Mammary epithelial cell (primary cell): ENCODE data around the gene CPPED1.

Experiments
- CTCF ChIP-seq, 2 donors: IDR thresholded peaks in 1 of 2; conservative IDR thresholded peaks in 1 of 2; 2 replicates each; pipeline ENCODE4 v1.5.1; 2011 to 2012; ENCODE audit warnings: inconsistent platforms in 2 of 2, low read length in 2 of 2, mild to moderate bottlenecking in 2 of 2, control low read depth in 1 of 2, low read depth in 1 of 2; ENCODE audit not compliant: insufficient read depth in 1 of 2; ENCODE audit errors: extremely low read depth in 1 of 2
- EZH2 ChIP-seq: IDR thresholded peaks from 2 replicates; pipeline ENCODE4 v1.6.1; 2012; ENCODE audit warnings: low read length, inconsistent platforms, borderline replicate concordance

GRCh38 chr16:12617401-12617819 lies 186.3 kb downstream of the CPPED1 start:
- TF ChIP-seq CTCF (conservative IDR thresholded peaks at IDR 0.05 in 1 of 2, IDR thresholded peaks at IDR 0.05 in 1 of 2; ENCODE audit: extremely low read depth in 1 of 2, insufficient read depth in 1 of 2, low read depth in 1 of 2, low read length in 2 of 2) (no peak), EZH2 (no peak)
